ENCODE results near the gene GIMAP6. TPM values are rescaled to one million over a fixed set of nuclear protein-coding genes. Genes with fewer than 3 reads are reported as not detected.
"Not testable (repeated sequence)": the region's sequence is repeated elsewhere in the genome, so short reads cannot be mapped to it uniquely, and the experiment has no call there.

The GIMAP6 gene
- total RNA-seq, 1 experiment from 2014 or later, result not detected

GRCh38 chr7:150586068-150586784 is 46.0 kb downstream of the GIMAP6 start:
- Histone ChIP-seq H3K27me3 (replicated peaks) (no peaks in the 10 kb centered on the region), H3K4me1 (replicated peaks) (no peaks in the 10 kb centered on the region), H3K9me3 (replicated peaks) (no peaks in the 10 kb centered on the region), H3K4me3 (no peak overlapping the region), H3K27ac (no peak overlapping the region), H3K36me3 (no peaks in the 10 kb centered on the region)
- no peak for DNase-seq (ENCODE audit: low read depth in 1 of 2, low spot score in 2 of 2)

- Histone ChIP-seq H3K9me3 (replicated peaks) (no peaks in the 10 kb centered on the region), H3K27me3 (replicated peaks) (no peaks in the 10 kb centered on the region), H3K36me3 (no peaks in the 10 kb centered on the region), H3K27ac (no peak overlapping the region), H3K4me3 (no peak overlapping the region), H3K4me1 (replicated peaks) (no peaks in the 10 kb centered on the region)
- no peak for DNase-seq (ENCODE audit: low read depth in 1 of 2, low spot score in 2 of 2)
Measured at GRCh38 chr7:150585199-150585598, 47.0 kb downstream of the GIMAP6 start.

GRCh38 chr7:150580638-150581394 is 51.4 kb downstream of the GIMAP6 start:
- no peaks in the 10 kb centered on the region for H3K9me3 ChIP-seq (replicated peaks)
- H3K4me1 ChIP-seq (replicated peaks), result no peaks in the 10 kb centered on the region
- no peak overlapping the region for H3K27ac ChIP-seq
- H3K4me3 ChIP-seq, result no peak overlapping the region
- DNase-seq (ENCODE audit: low read depth in 1 of 2, low spot score in 2 of 2), result no peak
- H3K27me3 ChIP-seq (replicated peaks), result no peaks in the 10 kb centered on the region
- H3K36me3 ChIP-seq, result no peaks in the 10 kb centered on the region

DNA sequence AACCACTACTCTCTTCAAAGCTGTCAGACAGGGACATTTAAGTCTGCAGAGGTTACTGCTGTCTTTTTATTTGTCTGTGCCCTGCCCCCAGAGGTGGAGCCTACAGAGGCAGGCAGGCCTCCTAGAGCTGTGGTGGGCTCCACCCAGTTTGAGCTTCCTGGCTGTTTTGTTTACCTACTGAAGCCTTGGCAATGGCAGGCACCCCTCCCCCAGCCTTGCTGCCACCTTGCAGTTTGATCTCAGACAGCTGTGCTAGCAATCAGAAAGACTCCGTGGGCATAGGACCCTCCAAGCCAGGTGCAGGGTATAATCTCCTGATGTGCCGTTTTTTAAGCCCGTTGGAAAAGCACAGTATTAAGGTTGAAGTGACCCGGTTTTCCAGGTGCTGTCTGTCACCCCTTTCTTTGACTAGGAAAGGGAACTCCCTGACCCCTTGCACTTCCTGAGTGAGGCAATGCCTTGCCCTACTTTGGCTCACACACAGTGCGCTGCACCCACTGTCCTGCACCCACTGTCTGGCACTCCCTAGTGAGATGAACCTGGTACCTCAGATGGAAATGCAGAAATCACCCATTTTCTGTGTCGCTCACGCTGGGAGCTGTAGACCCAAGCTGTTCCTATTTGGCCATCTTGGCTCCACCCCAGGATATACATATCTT is 52.1 kb downstream of the GIMAP6 start:
- not testable (repeated sequence) for H3K27me3 ChIP-seq (replicated peaks); H3K4me1 ChIP-seq (replicated peaks); H3K27ac ChIP-seq; H3K9me3 ChIP-seq (replicated peaks); H3K4me3 ChIP-seq; H3K36me3 ChIP-seq; DNase-seq (ENCODE audit: low read depth in 1 of 2, low spot score in 2 of 2)

Other genes with a start within 250 kb of the GIMAP6 start
- gene GIMAP8, start 181.8 kb downstream of the GIMAP6 start, total RNA-seq (2014; rRNA removed; shearing (Covaris generic)), result not detected in 2 replicates
- not detected in 2 replicates for gene GIMAP7, start 117.5 kb downstream of the GIMAP6 start, total RNA-seq (2014; rRNA removed; shearing (Covaris generic))
- gene GIMAP4, start 65.0 kb downstream of the GIMAP6 start, total RNA-seq (2014; rRNA removed; shearing (Covaris generic)), result not detected in 2 replicates
- gene GIMAP2, start 53.3 kb upstream of the GIMAP6 start, total RNA-seq (2014; rRNA removed; shearing (Covaris generic)), result 0.76 TPM in 1 of 2 replicates, not detected in the other
- gene GIMAP1, start 84.2 kb upstream of the GIMAP6 start, total RNA-seq (2014; rRNA removed; shearing (Covaris generic)), result not detected in 2 replicates
- gene GIMAP5, start 105.0 kb upstream of the GIMAP6 start, total RNA-seq (2014; rRNA removed; shearing (Covaris generic)), result not detected in 2 replicates
- not detected in 2 replicates for gene TMEM176B, start 168.0 kb upstream of the GIMAP6 start, total RNA-seq (2014; rRNA removed; shearing (Covaris generic))
- not detected in 2 replicates for gene TMEM176A, start 168.4 kb upstream of the GIMAP6 start, total RNA-seq (2014; rRNA removed; shearing (Covaris generic))
- not detected in 2 replicates for gene AOC1, start 220.1 kb upstream of the GIMAP6 start, total RNA-seq (2014; rRNA removed; shearing (Covaris generic))

All from SJSA1 (cell line).